Stimulated activated CD8-positive, alpha-beta memory T cell treated with anti-CD3 and anti-CD28 coated beads, Interleukin-15, amount 100 ng/mL, for 1 hour (primary cell): ENCODE measurements around the gene RPL13A.

Experiments
- DNase-seq: peaks from one replicate; pipeline ENCODE4 v3.0.0-alpha.2; 2020; ENCODE audit warnings: low read depth

Gene RPL13A

GRCh38 chr19:49506575-49507105, 19.2 kb downstream of the RPL13A start:
- DNase-seq, result peak; percentile 64

GRCh38 chr19:49507803-49508494, 20.5 kb downstream of the RPL13A start:
- DNase-seq, result no peak

GRCh38 chr19:49512970-49513745, 25.8 kb downstream of the RPL13A start:
- DNase-seq, result no peak

DNA sequence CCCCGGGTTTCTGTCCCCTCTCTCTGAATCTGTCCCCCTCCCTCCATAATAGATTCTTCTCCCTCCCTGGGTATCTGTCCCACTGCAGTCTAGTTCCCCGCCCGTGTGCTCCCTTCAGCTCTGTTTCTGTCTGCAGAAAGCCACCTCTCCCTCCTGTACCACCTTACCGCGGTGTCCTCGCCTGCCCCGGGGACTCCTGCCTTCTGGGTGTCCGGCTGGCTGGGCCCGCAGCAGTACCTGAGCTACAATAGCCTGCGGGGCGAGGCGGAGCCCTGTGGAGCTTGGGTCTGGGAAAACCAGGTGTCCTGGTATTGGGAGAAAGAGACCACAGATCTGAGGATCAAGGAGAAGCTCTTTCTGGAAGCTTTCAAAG, 26.3 kb downstream of the RPL13A start:
- no peak for DNase-seq

GRCh38 chr19:49514151-49514550, 26.7 kb downstream of the RPL13A start:
- DNase-seq, result no peak

- no peak for DNase-seq
Observed at GRCh38 chr19:49515767-49516166, 28.4 kb downstream of the RPL13A start.

- DNase-seq, result no peak
Observed at GRCh38 chr19:49518033-49518432, 30.6 kb downstream of the RPL13A start.

DNA sequence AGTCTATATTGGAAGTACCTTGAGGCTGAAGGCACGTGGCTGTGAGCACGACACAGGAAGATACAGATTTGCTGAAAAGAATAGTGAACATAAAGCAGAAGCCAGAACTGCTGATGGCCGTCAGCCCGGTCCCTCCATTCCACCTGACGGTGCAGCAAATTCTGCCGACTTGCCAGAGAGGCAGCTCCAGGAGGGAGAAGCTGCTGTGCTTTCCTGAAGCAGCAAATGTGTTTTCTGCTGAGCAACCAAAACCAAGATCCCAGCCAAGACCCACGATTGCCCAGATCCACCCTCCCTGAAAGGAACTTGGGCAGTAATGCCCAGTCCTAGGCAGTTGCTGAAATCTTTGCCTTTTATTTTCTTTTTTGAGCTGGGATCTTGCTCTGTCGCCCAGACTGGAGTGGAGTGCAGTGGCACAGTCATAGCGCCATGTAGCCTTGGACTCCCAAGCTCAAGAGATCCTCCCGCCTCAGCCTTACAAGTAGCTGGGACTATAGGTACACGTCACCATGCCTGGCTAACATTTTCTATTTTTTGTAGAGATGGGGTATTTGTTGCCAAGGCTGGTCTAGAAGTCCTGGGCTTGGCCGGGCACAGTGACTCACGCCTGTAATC, 33.4 kb downstream of the RPL13A start:
- DNase-seq, result no peak

DNA sequence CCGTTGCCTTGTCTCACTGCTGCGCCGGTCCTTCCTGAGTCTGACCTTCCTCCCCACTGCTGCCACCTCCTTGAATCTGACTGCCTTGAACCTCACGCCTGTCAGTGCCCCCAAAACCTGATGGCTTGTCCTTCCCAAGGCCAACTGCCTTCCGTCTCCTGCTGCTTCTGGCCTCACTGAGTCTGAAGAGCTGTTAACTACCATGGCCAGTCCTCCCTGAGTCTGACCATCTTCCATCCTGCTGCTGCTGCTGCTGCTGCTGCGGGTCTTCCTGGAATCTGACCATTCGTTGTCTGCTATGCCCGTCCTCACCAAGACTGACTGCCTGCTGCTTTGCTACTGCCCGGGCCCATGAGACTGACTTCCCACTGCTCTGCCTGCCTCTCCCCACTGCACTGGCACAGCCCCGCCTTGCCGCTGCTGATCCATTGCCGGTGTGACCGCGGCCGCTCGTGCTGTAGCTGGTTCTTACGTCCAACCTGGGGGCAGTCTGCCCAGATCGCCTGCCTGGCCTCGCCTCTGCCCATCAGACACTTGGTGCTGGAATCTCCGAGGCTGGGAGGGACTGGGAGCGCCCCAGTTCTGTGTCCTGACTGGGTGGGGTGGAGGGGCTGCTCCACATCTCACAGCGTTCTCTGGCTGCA, 37.5 kb downstream of the RPL13A start:
- no peak for DNase-seq

GRCh38 chr19:49528211-49528771, 40.9 kb downstream of the RPL13A start:
- DNase-seq, result no peak

GRCh38 chr19:49530708-49531107, 43.3 kb downstream of the RPL13A start:
- no peak for DNase-seq

- peak; percentile 78 for DNase-seq
Observed at GRCh38 chr19:49533551-49534488, 46.4 kb downstream of the RPL13A start.

DNA sequence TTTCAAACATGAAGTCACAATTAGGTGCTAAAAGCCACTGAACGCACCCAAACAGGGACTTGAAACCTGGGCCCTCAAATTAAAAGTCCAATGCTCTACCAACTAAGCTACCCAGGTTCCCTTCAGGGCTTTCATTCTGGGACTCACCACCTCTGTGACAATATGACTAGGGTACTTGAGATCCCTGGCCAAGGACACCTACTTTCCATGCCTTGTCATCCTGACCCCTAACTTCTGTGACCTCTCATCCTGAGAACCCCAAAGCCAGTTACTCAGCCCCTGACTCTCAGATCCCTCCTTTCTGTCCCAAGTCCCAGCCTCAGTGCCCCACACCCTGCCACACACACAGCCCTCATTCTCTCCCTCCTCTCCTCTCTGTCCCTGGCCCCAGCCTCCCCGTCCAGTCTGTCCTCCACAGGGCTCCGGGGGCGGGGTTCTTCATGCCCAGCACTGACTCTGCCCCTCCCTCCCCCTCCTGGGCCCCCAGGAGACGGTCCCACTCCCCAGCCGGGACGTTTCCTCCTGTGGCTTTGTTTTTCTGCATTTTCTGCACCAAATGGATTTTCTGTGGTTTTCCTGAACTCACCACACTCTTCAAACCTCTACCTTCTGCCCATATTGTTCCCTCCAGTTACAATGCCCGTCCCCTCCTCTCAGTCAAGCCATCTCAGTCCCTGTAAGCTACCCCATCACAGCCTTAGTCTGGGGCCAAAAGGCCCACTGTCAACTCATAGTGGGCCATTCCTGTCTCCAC, 47.4 kb downstream of the RPL13A start:
- no peak for DNase-seq

DNA sequence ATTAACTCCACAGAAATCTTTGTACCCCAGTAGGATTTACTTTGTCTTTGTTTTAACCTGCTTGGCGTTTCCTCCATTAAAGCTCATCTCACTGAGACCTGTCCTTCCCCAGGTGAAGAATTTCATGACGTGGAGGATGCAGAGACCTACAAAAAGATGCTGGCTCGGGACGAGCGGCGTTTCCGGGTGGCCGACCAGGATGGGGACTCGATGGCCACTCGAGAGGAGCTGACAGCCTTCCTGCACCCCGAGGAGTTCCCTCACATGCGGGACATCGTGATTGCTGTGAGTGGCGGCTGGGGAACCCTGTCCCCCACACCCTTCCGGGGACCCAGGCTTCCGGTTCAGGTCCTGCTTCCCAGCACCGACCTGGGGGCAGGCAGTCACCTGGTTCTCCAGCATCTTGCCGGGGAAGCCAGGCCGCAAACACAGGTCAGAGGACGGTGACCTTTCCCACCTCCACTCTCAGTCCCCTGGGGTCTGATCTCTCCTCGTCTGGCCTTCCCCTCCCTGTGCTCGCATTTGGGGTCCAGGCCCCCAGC, 49.6 kb downstream of the RPL13A start:
- no peak for DNase-seq

GRCh38 chr19:49538643-49539042, 51.2 kb downstream of the RPL13A start:
- no peak for DNase-seq

GRCh38 chr19:49539192-49539952, 52.0 kb downstream of the RPL13A start:
- no peak for DNase-seq
